Measurements from ENCODE around the gene CCDC97.
"Not testable (repeated sequence)": the region's sequence is repeated elsewhere in the genome, so short reads cannot be mapped to it uniquely, and the experiment has no call there.

The CCDC97 gene

GRCh38 chr19:41339936-41340335 lies 30.0 kb downstream of the CCDC97 start:
- DNase-seq: no peak

GRCh38 chr19:41341669-41342490 lies 31.9 kb downstream of the CCDC97 start:
- DNase-seq: peak in 1 of 14 donors; percentile 14

GRCh38 chr19:41344162-41344561 lies 34.2 kb downstream of the CCDC97 start:
- DNase-seq: no peak

DNA sequence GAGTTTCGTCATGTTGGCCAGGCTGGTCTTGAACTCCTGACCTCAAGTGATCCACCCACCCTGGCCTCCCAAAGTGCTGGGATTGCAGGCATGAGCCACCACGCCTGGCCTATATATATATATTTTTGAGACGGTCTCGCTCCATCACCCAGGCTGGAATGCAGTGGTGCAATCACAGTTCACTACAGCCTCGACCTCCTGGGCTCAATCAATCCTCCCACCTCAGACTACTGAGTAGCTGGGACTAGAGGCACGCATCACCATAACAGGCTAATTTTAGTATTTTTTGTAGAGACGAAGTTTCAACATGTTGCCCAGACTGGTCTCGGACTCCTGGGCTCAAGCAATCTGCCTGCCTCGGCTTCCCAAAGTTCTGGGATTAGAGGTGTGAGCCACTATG lies 36.9 kb downstream of the CCDC97 start:
- not testable (repeated sequence) for DNase-seq

GRCh38 chr19:41350735-41351338 lies 40.9 kb downstream of the CCDC97 start:
- DNase-seq: no peak

DNA sequence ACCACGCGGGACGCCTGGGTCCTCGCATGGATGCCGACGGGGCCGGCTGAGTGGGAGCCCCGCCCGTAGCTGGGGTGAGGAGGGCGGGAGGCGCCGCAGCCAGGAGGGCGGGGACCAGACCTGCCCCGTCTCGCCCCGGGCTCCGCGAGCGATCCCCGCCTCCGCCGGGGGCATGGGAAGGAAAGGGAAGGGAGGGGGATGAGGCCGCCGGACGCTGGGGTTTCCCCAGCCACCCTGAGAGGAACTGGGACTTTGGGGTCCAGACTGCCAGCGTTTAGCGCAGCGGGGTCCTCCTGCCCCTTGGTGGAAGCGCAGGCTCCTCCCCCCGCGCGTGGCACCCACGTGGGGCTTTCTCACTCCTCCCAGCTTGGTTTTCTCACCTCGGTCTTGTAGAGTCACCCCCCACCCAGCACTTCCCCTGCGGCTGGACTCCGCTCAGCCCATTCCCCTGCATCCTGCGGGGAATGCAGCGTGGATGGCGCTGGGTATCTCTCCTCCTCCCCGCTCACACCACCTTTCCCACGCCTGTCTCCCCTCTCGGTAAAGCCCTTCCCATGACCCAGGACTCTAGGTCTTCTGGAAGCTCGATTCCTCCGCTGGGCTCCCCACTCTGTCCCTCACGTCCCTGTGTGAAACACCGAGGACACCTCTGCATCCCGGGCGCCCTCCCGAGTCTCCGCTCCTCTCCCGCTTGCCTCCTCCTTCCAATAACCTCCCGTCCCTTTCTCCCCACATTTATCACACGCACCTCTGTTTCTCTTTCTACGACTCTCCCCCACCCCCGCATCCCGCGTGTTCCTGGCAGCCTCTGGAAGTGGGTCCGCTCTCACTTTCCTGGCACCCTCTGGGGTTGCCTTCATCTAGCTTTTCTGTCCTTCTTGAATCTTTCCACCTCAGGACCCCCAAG lies 41.6 kb downstream of the CCDC97 start:
- peak in 10 of 14 donors; percentile 16 to 68 (median 42) for DNase-seq

- no peak for DNase-seq
Observed at GRCh38 chr19:41352279-41352608, 42.3 kb downstream of the CCDC97 start.

GRCh38 chr19:41352609-41353465 lies 42.9 kb downstream of the CCDC97 start:
- peak in 8 of 14 donors; percentile 11 to 60 (median 24) for DNase-seq

GRCh38 chr19:41353466-41354342 lies 43.7 kb downstream of the CCDC97 start, which contains the start of gene TGFB1:
TGFB1 (minus strand) TSS chr19:41353922; CDS start chr19:41353044, 878 bp downstream.
- DNase-seq: peak in 11 of 14 donors; percentile 15 to 84 (median 56)

DNA sequence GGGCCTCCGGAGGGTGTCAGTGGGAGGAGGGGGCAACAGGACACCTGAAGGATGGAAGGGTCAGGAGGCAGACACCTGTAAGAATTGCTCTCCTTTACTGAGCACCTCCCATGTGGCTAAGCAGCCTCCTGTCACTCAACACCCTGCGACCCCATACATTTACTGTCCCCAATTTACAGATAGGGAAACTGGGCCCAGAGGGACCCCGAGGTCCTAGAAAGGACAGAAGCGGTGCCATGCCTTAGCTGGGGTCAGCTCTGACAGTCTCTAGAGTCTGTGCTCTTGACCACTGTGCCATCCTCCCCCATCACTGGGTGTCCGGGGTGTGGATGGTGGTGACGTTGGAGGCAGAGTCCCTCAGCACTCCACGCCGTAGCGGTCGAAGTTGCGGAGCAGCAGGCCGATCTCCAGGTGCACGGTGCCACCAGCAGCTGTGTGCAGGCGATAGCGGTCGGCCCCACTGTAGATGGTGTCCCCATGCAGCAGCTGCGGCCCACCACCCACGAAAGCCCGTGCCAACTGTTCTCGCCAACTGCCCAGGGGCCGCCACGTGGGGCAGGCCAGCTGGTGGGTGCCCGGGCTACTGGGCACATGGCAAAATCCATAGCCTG lies 44.5 kb downstream of the CCDC97 start:
- DNase-seq: no peak

DNA sequence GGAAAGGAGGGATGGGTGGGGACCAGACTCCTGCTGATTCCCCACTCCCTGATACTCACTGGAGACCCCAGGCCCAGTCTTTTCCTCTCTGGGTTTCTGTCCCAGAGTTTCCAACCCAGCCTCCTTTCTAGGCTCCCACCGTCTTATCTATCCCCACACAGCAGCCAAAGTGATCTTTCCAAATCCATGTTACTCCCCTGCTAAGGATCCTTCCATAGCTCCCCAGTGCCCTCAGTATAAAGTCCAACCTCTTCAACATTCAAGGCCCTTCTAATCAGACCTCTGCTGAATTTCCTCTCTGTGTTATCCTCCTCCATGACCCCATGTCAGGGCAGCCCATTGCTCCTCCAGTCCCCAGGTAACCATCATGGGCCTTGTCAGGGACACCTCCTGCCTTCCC lies 45.1 kb downstream of the CCDC97 start:
- DNase-seq: no peak

- DNase-seq: no peak
Observed at GRCh38 chr19:41355802-41356201, 45.8 kb downstream of the CCDC97 start.

DNA sequence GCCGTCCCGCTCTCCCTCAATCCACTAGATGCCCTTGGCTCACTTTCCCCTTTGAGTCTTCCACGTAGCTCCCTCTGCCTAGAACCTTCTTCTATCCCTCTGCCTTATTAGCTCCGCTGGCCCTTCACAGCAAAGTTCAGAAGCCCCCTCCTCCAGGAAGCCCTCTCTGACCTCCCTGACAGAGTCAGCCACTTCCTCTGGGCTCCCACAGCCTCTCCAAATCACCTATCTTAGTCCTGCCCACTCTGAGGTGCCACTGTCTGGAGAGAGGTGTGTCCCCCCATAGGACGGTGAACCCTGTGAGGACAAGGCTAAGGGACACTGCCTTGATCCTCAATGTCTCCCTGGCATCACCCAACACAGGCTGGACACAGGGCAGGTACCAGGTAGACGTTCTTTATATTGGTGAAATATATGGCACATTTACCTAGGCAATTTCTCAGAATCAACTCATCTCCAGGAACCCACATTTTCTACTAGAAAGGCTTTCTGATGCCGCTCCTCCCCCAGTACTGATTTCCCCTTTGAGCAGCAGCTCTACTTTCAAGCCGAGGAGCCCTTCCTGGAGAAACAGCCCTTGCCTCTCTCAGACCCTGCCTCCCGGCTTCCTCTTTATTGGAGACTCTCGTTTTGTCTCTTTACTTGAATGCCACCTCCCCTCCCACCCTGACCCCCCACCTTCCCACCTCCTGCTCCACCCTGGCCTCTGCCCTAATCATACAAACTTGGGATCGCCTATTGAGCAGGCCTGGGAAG lies 47.2 kb downstream of the CCDC97 start:
- DNase-seq: no peak

GRCh38 chr19:41357746-41358145 lies 47.8 kb downstream of the CCDC97 start:
- DNase-seq: no peak

DNA sequence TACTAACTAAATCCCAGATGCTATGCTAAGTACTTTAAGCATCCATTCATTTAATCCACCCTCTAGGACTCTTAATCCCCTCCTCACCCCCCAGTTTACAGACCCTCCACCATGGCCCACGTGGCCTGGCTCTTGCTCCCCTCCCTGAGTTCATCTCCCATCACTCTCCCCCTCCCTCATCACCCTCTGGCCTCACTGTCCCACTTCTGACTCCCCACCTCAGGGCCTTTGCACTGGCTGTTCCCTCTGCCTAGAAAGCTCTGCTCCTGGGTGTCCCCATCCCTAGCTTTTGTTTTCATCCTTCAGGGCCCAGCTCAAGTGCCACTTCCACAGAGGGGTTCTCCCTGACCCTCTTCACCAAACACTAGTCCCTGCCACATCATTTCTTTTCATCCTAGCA lies 49.8 kb downstream of the CCDC97 start:
- no peak for DNase-seq

DNA sequence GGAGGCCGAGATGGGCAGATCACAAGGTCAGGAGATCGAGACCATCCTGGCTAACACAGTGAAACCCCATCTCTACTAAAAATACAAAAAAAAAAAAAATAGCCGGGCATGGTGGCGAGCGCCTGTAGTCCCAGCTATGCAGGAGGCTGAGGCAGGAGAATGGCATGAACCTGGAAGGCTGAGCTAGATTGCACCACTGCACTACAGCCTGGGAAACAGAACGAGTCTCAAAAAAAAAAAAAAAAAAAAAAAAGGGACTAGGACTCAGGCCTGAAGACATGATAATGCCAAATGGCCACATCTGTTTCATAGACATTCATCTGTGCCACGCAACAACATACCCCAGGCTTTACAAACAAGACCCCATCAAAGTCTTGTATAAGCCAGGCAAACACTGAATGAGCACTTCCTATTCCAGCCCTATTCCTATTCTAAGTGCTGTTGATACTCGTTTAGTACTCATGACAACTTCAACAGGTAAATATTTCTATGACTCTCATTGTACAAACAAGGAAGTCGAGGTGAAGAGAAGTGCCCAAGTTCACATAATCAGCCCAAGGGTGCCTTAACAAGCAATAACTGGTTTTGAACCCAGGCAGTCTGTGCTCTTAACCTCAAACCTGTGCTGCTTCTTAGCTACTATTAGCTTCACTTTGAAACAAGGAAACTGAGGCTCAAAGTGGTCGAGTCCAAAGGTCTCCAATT lies 52.3 kb downstream of the CCDC97 start:
- no peak for DNase-seq

DNA sequence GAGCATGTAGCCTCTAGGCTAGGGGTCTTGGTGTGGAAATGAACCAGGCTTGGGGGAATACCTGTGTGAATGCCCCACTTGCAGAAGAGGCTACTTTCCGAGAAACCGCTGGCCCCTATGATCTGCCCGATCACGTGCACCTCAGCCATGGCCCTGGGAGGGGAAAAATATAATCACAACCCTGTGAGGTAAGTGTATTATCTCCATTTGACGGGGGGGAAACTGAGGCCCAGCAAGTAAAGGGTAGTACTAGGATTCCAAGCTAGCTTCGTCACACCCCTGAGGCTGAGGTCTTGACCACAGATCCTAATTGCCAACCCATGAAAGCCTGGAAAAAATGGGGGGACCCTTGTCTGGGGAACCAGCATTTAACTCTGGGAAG lies 53.4 kb downstream of the CCDC97 start:
- no peak for DNase-seq

DNA sequence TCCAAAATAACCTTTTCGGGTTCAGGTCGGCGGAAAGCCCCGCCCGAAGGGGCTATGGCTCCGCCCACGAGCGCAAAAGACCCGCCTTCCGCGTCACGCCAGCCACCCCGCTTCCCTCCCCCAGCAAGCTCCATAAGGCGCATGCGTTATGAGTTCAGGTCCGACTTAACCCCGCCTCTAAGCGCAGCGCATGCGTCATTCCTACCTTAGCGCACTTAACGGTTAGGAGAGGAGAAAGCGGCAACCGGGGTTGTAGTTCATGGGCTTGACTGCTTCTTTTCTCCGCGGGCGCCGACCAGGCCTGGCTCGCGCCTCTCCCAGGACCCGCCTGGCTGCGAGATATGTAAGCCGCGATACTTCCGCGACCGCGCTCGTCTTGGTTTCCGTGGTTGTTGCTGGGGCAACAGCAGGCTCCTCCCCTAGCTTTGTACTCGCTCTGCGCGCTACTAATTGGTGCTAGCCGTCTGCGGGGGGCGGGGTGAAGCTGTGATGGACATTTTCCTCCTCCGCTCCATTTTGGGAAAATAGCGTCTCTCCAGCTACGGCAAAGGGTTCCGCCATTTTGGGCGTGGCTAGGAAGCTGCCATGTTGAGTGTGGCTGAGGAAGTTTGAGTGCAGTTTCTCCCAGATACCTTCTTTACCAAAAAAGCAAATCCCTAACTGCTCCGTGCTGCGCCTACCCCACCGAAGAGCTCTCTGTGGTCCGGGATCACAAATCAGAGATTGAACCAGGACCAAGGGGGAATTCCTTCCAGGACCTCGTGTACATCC lies 54.0 kb downstream of the CCDC97 start, which contains the start of gene B9D2:
B9D2 (minus strand) TSS at position 397 of the 771 bp plus-strand sequence. CDS start 630 bp downstream, outside the sequence.
- peak; percentile 87 to 99 (median 98) for DNase-seq

Measured in C1 segment of cervical spinal cord (tissue), 14 donors.